Astrocyte of the spinal cord (primary cell): Measurements from ENCODE around the gene PRKAG1.

Experiments used
- DNase-seq: peaks from one replicate; pipeline ENCODE4 v3.0.0; 2011; ENCODE audit warnings: low read depth, low spot score
- H3K4me3 ChIP-seq: 2 replicates; pipeline ENCODE4 v1.5.1; 2011; ENCODE audit warnings: low read depth, mild to moderate bottlenecking, low read length, moderate library complexity
- in situ Hi-C: cut with HindIII; loops from 2 replicates; pipeline ENCODE4 v1.10.0; 2017; ENCODE audit warnings: low sequenced_read_pairs
- TF ChIP-seq, protein P1 (sequence below): IDR thresholded peaks from 2 replicates; pipeline ENCODE4 v1.5.1; 2012; ENCODE audit warnings: low read depth, mild to moderate bottlenecking, low read length, inconsistent platforms

Gene PRKAG1

GRCh38 chr12:49049566-49050224, 31.1 kb upstream of the PRKAG1 start:
- no peak overlapping the region for H3K4me3 ChIP-seq
- in situ Hi-C loops, result no loop called here
- peak; percentile 75 for DNase-seq

GRCh38 chr12:49048953-49049352, 30.4 kb upstream of the PRKAG1 start:
- TF ChIP-seq, protein P1, sequence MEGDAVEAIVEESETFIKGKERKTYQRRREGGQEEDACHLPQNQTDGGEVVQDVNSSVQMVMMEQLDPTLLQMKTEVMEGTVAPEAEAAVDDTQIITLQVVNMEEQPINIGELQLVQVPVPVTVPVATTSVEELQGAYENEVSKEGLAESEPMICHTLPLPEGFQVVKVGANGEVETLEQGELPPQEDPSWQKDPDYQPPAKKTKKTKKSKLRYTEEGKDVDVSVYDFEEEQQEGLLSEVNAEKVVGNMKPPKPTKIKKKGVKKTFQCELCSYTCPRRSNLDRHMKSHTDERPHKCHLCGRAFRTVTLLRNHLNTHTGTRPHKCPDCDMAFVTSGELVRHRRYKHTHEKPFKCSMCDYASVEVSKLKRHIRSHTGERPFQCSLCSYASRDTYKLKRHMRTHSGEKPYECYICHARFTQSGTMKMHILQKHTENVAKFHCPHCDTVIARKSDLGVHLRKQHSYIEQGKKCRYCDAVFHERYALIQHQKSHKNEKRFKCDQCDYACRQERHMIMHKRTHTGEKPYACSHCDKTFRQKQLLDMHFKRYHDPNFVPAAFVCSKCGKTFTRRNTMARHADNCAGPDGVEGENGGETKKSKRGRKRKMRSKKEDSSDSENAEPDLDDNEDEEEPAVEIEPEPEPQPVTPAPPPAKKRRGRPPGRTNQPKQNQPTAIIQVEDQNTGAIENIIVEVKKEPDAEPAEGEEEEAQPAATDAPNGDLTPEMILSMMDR, result no peak
- DNase-seq, result no peak
- no peak overlapping the region for H3K4me3 ChIP-seq
- in situ Hi-C loops, result no loop called here

More at GRCh38 chr12:49049566-49050224, 31.1 kb upstream of the PRKAG1 start:
- TF ChIP-seq, protein P1, result no peak

DNA sequence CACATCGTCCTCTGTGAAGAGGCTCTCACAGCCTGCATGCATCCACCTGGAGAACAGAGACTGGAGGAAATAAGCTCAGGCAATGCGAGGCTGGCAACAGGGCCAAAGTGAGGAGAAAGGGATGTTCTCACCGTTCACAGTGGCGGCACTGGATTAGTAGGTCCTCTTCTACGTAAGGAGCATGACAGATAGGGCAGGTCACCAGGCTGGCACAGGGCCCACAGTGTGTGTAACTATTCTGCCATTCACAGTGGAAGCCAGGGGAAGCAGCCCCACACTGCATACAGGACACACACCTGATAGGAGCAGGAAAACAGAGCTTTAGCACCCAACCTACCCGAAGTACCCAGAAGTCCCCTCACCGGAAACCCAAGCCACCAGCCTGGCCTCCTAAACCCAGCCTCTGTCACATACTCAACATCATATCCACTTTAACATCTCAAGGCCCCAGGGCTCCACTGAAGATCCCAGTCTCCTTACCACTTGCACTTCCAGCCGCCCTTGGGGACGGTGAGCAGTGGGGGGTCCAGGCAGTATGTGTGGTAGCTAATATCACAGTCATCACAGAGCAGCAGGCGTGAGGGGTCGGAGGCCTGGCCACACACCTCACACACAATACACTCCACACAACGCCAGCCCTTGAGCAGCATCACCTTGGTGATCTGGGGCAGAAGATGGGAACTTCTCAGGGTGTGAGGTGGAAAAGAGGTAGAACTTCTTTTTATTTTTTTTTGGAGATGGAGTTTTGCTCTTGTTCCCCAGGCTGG, 27.7 kb upstream of the PRKAG1 start:
- in situ Hi-C loops, result no loop called here
- H3K4me3 ChIP-seq, result no peak overlapping the region
- TF ChIP-seq, protein P1, result no peak
- no peak for DNase-seq

GRCh38 chr12:49044660-49045059, 26.1 kb upstream of the PRKAG1 start:
- TF ChIP-seq, protein P1, result no peak
- no peak overlapping the region for H3K4me3 ChIP-seq
- in situ Hi-C loops, result no loop called here
- no peak for DNase-seq

GRCh38 chr12:49043856-49044258, 25.3 kb upstream of the PRKAG1 start:
- H3K4me3 ChIP-seq, result no peak overlapping the region
- DNase-seq, result peak; percentile 20
- TF ChIP-seq, protein P1, result peak; percentile 81
- in situ Hi-C loops, result no loop called here

- no peak overlapping the region for H3K4me3 ChIP-seq
- in situ Hi-C loops, result no loop called here
- no peak for DNase-seq
- TF ChIP-seq, protein P1, result no peak
Measured at GRCh38 chr12:49043241-49043640, 24.7 kb upstream of the PRKAG1 start.
